GM19099 (cell line): ENCODE results near the gene CYGB.

ENCODE experiments used
- POLR2A ChIP-seq: IDR thresholded peaks from 3 replicates; pipeline ENCODE4 v1.6.1; 2011; ENCODE audit warnings: low read depth; ENCODE audit not compliant: insufficient read length; ENCODE audit errors: extremely low read depth

The CYGB gene

DNA sequence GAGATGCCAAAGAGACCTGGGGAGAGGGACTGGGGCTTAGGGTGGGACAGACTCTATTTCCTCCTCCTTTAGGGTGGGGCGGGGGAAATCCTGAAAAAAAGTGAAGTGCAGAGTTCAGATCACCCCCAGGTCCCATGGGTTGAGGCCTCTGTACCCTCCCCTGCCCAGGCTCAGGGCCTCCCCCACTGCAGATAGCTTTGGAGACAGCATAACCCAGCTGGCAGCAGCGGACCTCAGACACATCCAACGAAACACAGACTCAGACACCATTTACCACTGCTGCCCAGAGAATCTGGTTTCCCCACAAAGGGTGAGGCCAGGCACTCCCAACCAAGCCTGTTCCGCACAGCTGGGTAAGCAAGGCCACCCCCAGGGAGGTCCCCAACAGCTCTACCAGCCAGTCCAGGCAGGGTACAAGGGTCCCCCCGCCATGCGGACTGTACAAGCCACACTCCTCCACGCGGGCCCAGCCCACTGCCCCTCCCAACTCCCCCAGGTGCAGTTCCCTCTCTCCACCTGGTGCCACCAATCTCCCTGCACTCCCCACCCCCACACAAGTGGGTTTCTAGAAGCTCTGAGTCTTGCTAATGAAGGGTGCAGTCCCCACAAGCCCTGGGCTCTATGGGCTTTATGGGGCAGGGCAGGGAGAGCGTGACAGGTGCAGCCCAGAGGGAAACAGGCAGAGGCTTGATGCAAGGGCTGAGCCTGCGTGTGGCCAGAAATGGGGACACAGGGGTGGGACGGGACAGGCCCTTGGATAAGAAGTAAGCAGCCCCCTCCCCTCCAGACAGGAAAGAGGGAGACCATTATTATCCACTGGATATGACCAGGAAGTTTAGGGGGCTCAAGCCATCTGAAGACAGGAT is 45.2 kb downstream of the CYGB start:
- peak; percentile 32 for TF ChIP-seq POLR2A

DNA sequence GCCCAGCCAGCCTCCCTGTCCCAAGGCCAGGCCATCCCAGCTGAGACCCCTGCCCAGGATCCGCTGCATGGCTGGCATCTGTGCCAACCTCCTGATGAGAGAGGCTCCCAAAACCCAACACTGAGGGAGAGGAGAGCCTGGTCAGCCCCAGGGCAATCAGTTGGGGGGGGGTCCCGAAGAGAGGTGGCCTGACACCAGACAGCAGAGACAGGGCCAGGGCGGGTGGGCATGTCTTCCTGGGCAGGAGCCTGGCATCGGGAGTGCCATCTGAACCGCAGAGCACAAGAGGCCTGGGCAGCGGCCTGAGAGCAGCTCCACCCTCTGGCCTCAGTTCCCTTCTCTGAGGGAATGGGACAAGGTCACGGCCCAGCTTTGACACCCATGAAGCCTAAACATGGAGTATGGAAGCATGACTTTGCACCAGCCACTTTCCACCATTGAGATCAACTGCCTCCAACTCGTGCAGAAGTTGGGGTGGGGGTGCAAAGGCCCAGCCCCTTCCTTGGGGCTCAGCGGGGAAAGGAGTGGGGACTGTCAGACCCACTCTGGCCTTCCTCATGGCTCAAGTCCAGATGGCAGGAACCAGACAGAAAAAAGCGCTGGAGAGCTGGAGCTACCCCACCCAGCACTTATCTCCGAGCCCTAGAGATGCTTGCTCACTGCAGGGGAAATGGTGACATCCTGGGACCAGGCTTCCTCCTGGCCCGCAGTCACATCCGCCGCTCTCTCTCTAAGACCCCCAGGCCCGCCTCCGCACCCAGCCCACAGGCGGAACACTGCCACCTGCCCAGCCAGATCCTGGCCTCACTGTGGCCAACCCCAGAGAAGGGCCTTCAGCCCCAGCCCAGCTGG is 46.0 kb downstream of the CYGB start:
- peak; percentile 4 for TF ChIP-seq POLR2A

DNA sequence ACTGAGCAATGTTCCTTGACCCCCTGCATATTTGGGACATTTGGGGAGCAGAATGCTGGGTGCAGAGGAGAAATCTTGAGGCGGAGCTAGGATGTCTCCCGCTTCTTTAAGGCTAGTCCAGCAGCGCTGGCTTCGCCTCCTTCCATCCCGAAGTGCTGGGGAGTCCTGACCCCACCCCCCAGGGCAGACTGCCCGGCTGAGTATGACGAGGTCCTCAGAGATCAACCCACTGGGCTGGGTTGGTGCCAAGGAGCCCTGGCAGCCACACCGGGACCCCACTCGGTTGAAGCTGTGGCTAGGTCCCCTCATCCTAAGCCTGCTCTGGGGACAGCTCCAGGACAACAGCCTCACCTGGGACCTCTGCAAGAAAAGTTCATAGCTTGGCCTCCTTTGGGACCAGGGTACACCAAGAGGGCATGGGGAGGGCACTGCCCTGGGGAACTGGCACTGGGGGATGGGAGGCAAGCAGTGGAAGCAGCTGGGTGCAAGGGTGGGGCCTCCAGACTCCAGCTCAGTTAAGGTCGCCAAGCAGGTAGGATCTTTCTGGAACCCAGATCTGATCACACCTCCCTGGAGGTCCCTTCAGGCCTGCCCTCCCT is 47.3 kb downstream of the CYGB start:
- peak; percentile 32 for TF ChIP-seq POLR2A

DNA sequence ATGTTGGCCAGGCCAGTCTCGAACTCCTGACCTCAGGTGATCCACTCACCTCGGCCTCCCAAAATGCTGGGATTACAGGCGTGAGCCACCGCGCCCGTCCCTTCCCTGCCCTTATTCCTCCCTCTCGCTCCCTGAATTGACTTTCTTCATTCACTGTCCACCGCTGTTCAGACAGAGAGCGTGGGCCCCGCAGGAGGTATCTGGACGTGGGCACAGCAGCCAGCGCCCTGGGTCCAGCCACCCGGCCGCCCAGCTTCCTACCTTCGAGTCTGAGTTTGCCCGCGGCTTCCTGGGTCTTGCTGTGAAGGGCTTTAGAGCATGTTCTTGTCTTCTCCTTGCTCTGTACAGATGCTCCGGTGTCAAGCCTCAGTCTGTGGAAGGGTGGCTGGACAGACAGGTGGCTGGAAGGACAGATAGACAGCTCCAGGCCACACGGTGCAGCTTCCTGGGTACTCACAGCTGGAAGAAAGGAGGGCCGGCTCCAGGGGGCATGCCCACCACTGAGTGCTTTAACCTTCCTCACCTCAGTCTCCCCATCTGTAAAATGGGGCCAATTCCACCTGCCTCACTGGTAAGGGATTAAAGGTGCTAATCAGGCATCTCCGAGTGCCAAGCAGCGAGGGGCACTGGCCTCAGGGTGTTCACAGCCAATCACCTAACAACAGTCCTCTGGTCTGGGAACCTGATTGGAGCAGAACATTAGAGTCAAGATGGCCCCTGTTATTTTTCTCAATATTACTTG is 49.9 kb downstream of the CYGB start:
- no peak for TF ChIP-seq POLR2A

DNA sequence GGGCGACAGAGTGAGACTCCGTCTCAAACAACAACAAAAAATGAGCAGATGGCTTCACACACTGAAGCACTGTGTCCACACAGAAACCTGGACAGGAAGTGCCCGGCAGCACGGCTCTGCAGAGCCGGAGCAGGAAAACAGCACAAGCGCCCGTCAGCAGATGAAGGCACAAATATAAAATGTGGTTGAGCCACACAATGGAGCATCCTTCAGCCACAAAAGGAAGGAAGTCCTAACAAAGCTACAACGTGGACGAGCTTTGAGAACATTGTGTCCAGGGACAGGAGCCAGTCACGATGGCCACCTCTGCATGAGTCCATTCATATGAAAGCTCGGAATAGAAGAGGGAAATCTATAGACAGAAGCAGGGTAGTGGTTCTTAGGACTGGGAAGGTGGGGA is 51.9 kb downstream of the CYGB start:
- no peak for TF ChIP-seq POLR2A

DNA sequence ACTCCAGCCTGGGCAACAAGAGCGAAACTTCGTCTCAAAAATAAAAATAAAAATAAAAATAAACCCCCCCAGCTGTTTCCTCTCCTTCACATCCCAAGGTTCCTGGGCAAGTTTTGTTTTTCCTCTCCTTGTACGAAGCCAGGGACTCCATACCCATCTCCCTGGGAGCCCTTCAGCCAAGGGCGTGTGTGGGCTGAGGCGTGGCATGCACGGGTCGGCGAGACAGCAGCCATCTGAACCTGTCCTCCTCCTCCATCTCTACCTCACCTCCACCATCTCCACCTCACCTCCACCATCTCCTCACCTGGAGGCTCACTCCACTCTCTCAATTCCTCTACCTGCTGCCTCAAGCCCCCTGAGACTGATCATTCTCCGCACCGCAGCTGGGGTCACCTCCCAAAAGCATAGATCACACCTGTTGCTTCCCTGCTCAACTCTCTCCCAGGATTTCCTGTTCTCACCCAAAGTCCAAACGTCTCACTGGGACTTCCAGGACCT is 53.2 kb downstream of the CYGB start:
- no peak for TF ChIP-seq POLR2A

DNA sequence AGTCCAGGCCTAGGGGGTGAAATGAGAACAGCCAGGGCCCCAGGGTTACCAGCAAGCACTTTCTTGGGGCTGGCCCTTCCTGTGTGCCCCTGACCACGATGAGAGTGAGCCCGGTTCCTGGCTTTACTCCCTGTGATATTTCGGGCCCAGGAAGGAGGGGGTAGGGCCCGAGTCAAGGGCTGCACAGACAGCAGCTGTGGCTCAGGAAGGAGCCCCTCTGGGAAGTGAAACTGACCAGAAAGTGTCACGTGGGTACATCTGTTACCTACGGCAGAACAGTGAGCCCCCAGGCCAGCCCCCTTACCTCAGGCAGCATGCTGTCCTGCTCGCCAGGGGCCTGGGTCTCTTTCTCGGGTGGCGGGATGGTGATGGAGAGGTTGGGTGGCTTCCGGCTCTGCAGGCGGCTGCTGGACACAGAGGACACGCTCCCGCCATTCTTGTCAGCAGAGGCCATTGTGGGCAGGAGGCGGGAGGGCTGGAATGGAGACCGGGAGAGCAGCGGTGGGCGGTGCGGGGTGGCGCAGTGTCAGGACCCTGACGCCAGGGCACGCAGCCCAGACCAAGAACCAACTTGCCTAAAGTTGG is 56.3 kb downstream of the CYGB start:
- TF ChIP-seq POLR2A, result peak; percentile 48

DNA sequence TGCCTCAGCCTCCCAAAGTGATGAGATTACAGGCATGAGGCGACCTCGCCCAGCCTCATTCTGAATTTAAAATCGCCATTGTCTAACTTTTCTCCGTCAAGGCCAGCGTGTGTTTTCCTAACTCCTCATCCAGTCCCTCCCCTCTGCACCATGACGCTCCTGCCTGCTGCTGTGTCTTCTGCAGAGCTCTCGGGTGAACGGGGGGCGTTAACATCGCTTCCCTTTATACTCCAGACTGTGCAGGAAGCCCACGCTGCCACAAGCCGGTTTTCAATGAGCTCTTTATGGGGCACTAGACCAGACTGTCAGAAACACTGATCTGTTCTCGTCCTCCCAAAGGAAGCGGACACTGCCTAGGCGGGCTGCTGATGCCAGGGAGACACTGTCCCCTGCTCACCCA is 56.9 kb downstream of the CYGB start:
- TF ChIP-seq POLR2A, result no peak

DNA sequence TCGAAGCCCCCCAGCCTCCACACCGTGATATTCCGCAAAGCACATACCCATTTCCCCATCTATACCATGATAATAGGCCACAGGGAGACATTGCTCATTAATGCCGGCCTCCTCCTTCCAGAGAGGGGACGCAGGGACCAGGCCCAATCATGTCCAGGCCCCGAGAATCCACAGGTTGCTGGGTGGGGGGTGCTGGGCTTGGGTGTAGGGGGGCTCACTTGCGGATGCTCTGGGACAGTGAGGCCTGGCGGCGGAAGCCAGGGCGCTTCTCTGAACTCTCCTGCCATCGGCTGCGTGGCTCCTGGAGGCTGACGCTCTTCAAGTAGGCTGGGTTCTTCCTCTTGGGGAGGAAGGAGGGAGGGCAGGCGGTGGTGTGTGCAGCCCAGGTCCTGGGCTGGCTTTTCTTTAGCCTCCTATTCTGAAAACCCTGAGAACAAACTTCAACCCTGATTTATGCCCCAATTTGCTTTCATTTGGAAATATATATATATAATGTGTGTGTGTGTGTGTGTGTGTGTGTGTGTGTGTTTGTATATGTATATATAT is 57.9 kb downstream of the CYGB start:
- no peak for TF ChIP-seq POLR2A

DNA sequence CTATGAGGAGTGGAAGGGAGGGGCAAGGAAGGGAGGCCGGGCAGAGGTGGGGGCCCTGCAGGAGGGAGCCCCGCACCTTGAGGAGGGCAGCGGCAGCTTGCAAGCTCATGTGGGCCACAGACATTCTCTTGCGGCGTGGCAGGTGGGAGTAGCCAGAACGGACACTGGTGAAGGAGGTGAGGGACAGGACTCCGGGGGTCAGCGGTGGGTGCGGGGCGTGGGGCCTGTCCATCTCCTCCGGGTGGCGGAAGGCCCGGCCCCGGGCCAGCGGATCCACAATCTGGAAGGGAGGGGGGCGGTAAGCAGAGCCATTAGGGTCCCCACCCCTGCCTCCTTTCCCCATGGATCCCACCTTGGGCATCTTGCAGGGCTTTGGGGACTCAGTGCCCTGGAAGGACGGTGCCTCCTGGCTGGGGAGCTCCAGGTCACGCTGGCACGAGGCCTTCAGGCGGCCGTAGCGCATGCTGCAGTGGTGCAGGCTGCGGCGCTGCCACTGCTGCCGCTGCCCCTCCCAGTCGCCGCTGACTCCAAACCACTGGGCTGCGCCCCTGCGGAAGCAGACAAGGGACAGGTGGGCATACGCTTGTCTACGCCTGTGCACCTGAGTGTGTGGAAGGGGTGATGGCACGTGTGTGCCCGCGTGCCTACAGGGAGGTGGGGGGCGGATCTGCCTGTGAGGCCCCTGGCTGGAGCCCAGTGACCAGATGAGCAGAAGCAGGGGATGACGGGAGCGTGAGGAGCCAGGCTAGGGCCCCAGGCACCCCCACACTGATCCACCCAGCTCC is 58.6 kb downstream of the CYGB start:
- no peak for TF ChIP-seq POLR2A

DNA sequence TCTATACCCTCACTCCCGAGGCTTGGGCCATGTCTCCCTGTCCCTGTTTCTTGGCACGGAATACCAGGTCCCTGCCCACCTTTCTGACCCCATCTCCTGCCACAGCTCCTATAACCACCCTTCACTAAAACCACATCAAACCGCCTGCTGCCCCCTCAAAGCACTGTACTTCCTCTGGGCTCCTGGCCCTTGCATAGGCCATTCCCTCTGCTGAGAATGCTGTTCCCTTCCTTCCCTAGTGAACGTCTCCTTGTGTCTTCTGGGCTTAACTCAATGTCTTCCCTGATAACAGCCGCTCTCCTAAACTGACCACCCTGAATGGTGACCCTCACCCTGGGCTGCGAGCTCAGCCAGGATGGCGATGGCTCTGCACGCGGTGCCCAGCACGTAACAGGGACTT is 59.4 kb downstream of the CYGB start:
- peak; percentile 5 for TF ChIP-seq POLR2A

DNA sequence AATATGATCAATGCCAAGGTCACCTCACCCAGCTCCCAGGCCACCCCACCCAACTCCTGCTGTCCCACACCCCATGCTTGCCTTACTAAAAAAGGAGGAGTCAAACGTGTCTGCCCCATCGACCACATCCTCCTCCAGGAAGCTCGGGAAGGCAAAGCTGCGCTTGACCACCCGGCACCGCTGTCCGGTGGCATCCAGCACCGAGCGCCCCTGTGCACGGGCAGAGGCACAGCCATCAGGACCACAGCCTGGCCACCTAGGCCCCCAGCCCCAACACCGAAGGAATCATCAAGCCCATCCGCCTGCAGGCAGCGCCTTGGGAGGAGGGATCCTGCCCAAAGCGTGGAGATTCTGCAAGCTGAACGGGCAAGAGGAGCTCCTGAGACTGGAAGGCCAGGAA is 59.9 kb downstream of the CYGB start:
- TF ChIP-seq POLR2A, result peak; percentile 12
